Measurements from ENCODE around the gene BTG4. TPM values are rescaled to one million over a fixed set of nuclear protein-coding genes. Genes with fewer than 3 reads are reported as not detected.

The BTG4 gene
- total RNA-seq, 1 donor from 2014 or later: not detected

GRCh38 chr11:111474432-111474831 lies 37.8 kb downstream of the BTG4 start:
- intact Hi-C loops (cut with DNase I): no loop called here

GRCh38 chr11:111472228-111472627 lies 40.0 kb downstream of the BTG4 start:
- no peak for TF ChIP-seq CTCF (IDR thresholded peaks at IDR 0.05)
- Histone ChIP-seq H3K9me3 (no peaks in the 10 kb centered on the region), H3K27me3 (no peaks in the 10 kb centered on the region), H3K4me3 (no peak overlapping the region), H3K36me3 (no peaks in the 10 kb centered on the region), H3K4me1 (no peaks in the 10 kb centered on the region), H3K27ac (no peak overlapping the region)
- DNase-seq (ENCODE audit: extremely low spot score in 2 of 2): no peak
- intact Hi-C loops (cut with DNase I): no loop called here

More at GRCh38 chr11:111474432-111474831, 37.8 kb downstream of the BTG4 start:
- Histone ChIP-seq H3K9me3 (no peaks in the 10 kb centered on the region), H3K4me3 (no peak overlapping the region), H3K36me3 (no peaks in the 10 kb centered on the region), H3K27me3 (no peaks in the 10 kb centered on the region), H3K4me1 (no peaks in the 10 kb centered on the region), H3K27ac (no peak overlapping the region)
- TF ChIP-seq CTCF (IDR thresholded peaks at IDR 0.05) (no peak), POLR2A (IDR thresholded peaks at IDR 0.05) (no peak), POLR2AphosphoS5 (IDR thresholded peaks at IDR 0.05; ENCODE audit: insufficient read depth in 1 of 2, low read depth in 1 of 2) (no peak)
- DNase-seq (ENCODE audit: extremely low spot score in 2 of 2): no peak

- H3K4me3 ChIP-seq: no peak overlapping the region
- H3K27ac ChIP-seq: no peak overlapping the region
- H3K27me3 ChIP-seq: no peaks in the 10 kb centered on the region
- intact Hi-C loops (cut with DNase I): no loop called here
- H3K36me3 ChIP-seq: no peaks in the 10 kb centered on the region
- no peak for DNase-seq (ENCODE audit: extremely low spot score in 2 of 2)
- no peaks in the 10 kb centered on the region for H3K4me1 ChIP-seq
- no peak for TF ChIP-seq POLR2A (IDR thresholded peaks at IDR 0.05)
- TF ChIP-seq POLR2AphosphoS5 (IDR thresholded peaks at IDR 0.05; ENCODE audit: insufficient read depth in 1 of 2, low read depth in 1 of 2): no peak
- no peak for TF ChIP-seq CTCF (IDR thresholded peaks at IDR 0.05)
- H3K9me3 ChIP-seq: no peaks in the 10 kb centered on the region
Observed at GRCh38 chr11:111469200-111469599, 43.0 kb downstream of the BTG4 start.

- H3K4me3 ChIP-seq: no peak overlapping the region
- DNase-seq (ENCODE audit: extremely low spot score in 2 of 2): no peak
- no peaks in the 10 kb centered on the region for H3K36me3 ChIP-seq
- H3K4me1 ChIP-seq: no peaks in the 10 kb centered on the region
- TF ChIP-seq POLR2A (IDR thresholded peaks at IDR 0.05): no peak
- TF ChIP-seq CTCF (IDR thresholded peaks at IDR 0.05): no peak
- no peak for TF ChIP-seq POLR2AphosphoS5 (IDR thresholded peaks at IDR 0.05; ENCODE audit: insufficient read depth in 1 of 2, low read depth in 1 of 2)
- no peak overlapping the region for H3K27ac ChIP-seq
- no peaks in the 10 kb centered on the region for H3K27me3 ChIP-seq
- intact Hi-C loops (cut with DNase I): no loop called here
- H3K9me3 ChIP-seq: no peaks in the 10 kb centered on the region
Observed at GRCh38 chr11:111466615-111467014, 45.6 kb downstream of the BTG4 start.

- no peak for DNase-seq (ENCODE audit: extremely low spot score in 2 of 2)
- no peaks in the 10 kb centered on the region for H3K4me1 ChIP-seq
- TF ChIP-seq CTCF (IDR thresholded peaks at IDR 0.05) (no peak), POLR2A (IDR thresholded peaks at IDR 0.05) (no peak), POLR2AphosphoS5 (IDR thresholded peaks at IDR 0.05; ENCODE audit: insufficient read depth in 1 of 2, low read depth in 1 of 2) (no peak)
- H3K27me3 ChIP-seq: no peaks in the 10 kb centered on the region
- H3K27ac ChIP-seq: no peak overlapping the region
- intact Hi-C loops (cut with DNase I): no loop called here
- H3K36me3 ChIP-seq: no peaks in the 10 kb centered on the region
- no peak overlapping the region for H3K4me3 ChIP-seq
- no peaks in the 10 kb centered on the region for H3K9me3 ChIP-seq
Observed at GRCh38 chr11:111465400-111465799, 46.8 kb downstream of the BTG4 start.

All from vagina (tissue), 2 donors.